Nucleus accumbens (tissue), 56 donors: ENCODE data around the gene P2RY6.
A peak's percentile ranks its signal among the peaks of the same experiment; 100 is the strongest.

Experiments used
- DNase-seq, 56 donors: peaks; one replicate each; lab custom pipeline; 2025; lab: John Stamatoyannopoulos, UW

P2RY6 gene

DNA sequence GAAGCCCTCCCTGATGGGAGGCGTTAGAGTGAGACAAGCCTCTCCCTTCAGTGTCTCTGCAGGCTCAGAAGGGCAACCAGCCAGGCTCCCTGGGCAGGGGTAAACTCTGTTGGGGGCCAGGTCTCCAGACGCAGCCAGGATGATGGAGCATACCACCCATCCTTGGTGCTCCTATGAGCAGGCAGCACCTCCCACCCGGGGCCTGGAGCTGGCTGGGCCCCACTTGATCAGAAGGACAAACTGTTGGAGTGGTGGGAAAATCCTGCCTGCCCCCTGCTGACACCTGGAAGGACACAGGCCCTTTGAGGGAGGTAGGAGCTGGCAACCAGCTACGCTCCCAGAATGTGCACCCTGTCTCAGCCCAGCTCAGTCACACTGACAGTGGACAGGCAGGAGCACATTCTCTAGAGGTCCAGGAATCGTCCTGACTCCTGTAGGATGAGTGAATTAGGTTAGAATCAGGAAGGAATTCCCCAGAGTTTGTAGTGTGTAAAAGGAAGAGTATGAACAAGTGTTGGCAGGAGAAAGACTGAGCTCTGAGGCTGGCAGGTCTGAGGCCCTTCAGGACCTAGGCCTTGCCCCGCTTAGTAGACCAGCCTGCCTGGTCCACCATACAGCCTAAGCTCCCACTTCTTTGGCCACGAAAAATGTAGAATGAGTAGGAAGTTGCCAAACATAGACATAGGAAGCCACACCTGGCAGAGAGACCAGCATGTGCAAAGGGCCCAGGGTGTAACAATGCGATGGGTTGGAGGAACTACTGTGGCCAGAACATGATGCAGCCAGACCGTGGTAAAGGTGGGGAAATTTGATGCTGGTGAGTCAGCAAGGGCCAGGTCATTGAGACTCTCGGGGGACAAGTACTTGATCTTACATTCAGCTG is 55.0 kb downstream of the P2RY6 start:
- DNase-seq: peak in 1 of 56 donors; percentile 32

- DNase-seq: no peak
These were observed 55.8 kb downstream of the P2RY6 start for GRCh38 chr11:73327812-73328364.

DNA sequence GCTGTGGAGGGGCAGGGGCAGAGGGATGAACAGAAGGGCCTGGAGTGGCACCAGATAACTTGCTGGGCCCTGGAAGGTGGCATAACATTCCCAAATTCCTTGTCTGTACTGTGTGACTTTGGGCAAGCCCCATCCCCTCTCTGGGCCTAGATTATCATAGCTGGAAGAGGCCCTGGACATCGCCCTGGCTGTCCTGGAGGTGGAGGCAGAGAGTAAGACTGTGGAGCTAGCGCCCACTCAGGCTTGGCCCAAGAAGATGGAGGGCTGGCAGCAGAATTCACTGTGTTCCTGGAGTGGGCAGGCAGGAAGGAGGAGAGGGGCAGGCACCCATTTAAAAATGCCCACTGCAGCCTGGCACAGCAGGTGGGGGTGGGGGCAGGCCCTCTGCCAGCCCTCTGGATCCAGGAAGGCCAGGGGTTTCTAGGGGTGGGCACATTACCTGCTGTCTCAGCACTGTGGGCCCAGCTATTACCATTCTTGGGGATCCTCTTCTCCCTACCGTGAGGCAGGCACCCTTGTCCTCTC is 58.5 kb downstream of the P2RY6 start:
- peak in 1 of 56 donors; percentile 20 for DNase-seq

- no peak for DNase-seq
These were observed 59.2 kb downstream of the P2RY6 start for GRCh38 chr11:73331138-73331916.

- no peak for DNase-seq
These were observed 61.0 kb downstream of the P2RY6 start for GRCh38 chr11:73333173-73333572.

DNA sequence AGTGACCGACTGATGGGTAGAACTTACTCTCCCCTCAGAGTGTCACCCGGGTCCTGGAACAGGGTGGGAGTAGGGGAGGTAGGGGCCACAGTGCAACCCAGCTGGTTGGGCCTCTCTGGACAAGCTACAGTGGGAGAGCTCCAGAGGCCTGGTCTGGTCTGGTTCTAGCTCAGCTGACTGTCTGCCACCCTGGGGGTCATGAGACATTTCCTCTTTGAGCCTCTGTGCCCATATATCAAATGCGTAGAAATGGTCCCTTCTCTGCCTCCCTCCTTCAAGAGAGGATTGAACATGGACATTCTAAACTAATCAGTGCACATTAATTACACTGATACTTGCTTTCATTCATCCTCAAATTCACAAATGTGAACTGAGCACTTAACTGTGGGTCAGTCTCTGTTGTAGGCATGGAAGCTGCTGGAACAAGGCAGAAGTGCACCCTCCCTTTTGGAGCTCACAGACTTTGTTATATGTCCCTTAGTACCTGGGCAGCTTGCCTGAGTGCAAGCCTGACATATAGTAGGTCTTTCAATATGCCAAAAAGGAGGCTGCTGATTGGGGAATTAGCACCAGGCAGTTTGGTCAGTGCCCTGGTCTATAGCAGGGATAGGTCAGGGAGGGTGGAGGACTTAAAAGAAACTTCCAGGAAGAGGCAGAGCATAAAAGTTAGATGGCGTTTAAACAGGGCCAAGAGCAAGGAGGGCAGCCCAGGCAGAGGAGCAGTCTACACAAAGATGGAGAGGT is 61.7 kb downstream of the P2RY6 start:
- DNase-seq: no peak

GRCh38 chr11:73334384-73335203 is 62.5 kb downstream of the P2RY6 start:
- peak in 2 of 56 donors; percentile 49 to 56 for DNase-seq

GRCh38 chr11:73335204-73335923 is 63.2 kb downstream of the P2RY6 start:
- peak in 50 of 56 donors; percentile 41 to 92 (median 71) for DNase-seq

GRCh38 chr11:73337846-73338245 is 65.7 kb downstream of the P2RY6 start:
- no peak for DNase-seq

GRCh38 chr11:73338279-73338678 is 66.1 kb downstream of the P2RY6 start:
- DNase-seq: no peak

- DNase-seq: no peak
These were observed 68.0 kb downstream of the P2RY6 start for GRCh38 chr11:73340164-73340563.

DNA sequence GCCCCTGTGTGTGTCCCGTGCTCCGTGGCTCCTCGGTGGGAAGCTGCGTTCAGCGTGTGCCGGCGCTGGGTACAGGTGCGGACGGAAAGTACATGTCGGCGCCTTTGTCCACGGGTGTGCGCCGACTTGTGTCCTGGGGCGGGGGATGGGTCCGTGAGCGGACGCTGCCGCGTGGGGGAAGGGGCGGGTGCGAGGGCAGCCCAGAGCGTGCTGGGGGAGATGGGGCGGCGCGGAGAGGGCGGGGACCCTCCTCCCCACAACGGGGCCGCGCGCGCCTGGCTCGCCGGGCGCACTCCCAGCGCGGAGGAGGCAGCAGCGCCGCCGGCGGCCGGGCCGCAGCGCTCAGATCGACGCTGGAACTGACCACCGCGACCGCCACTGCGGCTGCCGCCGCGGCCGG is 70.5 kb downstream of the P2RY6 start:
- peak in 15 of 56 donors; percentile 12 to 69 (median 32) for DNase-seq

DNA sequence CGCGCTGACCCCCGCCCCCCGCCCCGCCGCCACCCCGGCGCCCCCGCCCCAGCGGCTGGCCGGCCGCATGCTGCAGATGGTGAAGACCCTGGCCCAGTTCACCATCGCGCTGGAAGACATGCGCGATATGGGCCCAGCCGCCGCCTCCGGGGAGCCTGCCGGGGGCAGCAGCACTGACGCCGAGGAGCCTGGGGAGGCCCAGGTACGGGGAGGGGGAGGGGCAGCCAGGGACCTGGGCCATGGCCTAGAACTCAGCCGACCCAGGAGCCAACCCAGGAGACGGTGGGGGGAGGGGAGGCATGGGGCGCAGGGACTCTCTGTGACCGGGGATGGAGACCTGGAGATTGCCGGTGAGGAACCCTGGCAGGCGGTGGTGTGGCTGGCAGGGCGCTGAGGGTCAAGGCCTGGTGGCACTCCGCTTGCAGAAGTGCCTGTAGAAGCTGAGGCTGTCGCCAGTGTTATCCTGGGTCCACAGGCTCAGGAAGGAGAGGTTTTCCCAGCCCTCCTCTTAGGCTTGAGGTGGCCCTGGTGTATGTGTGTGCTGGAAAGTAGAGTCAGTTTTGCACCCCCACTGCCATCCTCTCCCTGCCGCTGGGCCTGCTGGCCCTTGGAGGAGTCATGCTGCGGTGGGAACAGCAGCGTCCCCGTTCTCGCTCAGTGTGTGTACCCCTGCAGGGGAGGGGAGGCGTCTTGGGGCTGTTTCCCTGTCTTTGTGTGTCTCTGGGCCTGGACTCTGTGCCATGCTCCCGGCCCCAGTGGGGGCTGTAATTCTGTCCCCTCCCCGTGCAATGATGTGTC is 71.1 kb downstream of the P2RY6 start:
- DNase-seq: peak in 7 of 56 donors; percentile 26 to 69 (median 33)

DNA sequence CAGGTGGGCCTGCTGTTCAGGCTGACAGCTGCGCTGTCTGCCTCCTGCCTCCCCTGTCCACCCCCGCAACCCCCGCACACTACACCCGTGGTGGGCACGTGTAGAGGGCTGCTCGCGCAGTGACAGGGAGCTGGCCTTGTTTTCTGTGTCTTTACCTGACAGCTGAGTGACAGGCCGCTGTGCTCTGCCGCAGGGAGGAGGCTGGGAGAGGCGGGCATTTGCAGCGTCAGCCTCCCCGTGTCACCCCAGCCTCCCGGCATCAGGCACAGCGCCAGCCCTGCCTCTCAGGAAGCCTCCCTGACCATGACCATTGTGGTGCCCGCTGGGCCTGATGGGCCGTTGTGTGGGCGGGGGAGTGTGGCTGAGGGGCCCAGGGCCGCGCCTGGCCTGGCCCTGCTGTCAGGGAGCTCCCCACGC is 72.1 kb downstream of the P2RY6 start:
- peak in 46 of 56 donors; percentile 17 to 86 (median 58) for DNase-seq

DNA sequence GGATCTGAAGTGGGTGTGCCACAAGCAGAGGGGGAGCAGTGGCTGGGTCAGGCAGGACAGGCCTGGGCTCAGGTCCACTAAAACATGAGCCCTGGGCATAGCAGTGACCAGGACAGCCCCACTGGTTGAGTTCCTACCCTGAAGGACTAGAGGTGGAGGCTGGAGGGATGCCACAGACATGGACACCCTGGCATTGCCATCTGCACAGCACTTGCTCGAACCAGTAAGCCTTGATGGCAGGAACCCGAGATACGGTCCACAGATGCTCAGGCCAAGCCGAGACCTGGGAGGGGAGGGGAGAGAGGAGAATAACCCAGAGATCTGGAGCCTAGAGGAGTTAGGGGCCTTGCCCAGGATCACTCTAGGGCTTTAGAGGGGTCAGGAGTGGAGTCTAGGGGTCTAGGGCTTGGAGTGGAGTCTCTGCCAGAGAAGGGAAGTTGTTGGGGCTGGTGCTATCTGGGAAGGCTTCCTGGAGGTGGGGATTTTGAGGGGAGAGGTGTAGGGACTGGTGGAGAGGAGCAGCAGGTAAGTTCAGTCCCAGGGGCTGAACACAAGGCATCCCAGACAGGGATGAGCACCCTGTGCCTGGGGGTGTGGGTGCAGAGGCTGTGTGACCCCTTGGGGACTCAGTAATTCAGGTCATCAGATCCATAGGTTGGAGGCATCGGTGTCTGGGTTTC is 73.5 kb downstream of the P2RY6 start:
- DNase-seq: no peak

DNA sequence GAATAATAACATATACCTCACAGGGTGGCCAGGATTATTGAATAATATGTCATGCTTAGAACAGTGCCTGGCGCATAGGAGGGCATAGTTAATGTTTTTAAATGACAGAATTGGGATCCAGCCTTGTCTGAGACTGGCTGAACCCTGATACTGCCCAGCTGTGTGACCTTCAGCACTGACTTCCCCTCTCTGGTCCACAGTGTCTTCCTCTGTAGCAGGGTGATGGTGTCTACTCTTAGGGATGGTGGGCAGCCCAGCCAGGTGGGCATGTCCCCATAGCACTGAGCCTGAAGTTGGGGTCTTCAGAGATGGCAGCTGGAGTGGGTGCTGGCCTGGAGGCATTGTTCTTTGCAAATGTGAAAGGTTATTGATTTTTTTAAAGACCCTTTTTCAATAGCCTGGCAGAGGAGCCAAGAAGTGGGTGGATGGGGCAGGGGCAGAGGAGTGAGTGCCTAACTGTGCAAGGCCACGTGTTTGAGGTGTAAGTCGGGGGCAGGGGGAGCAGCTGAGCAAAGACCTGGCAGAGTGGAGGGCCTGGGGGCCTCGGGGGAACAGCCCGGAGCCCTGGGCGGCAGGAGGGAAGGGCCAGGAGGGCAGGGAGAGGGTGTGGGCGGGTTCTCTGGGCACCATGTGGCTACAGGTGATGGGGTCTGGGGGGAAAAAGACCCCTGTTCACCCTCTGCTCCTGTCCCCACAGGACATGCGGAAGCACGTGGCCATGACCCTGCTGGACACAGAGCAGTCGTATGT is 74.2 kb downstream of the P2RY6 start:
- no peak for DNase-seq
